ENCODE data around the gene PRKCZ.

Gene PRKCZ

DNA sequence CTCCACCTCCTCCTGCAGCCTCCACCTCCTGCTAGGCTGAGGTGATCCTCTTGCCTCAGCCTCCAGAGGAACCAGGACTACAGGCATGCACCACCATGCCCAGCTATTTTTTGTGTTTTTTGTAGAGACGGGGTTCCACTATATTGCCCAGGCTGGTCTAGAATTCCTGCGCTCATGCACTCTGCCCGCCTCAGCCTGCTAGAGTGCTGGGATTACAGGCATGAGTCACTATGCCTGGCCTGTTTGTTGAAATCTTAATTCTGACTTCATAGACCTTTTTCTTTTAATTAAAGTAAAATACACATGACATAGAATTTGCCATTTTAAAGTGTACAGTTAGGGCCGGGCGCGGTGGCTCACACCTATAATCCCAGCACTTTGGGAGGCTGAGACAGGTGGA, 101.7 kb downstream of the PRKCZ start:
- H3K27ac ChIP-seq (ENCODE audit: low read depth in 2 of 2, low read length in 2 of 2): no peak overlapping the region
- no peaks in the 10 kb centered on the region for H3K27me3 ChIP-seq (ENCODE audit: control insufficient read depth in 2 of 2, insufficient read depth in 2 of 2, low read length in 2 of 2)
- no peak overlapping the region for H3K4me3 ChIP-seq (ENCODE audit: low read length in 2 of 2)
- no peaks in the 10 kb centered on the region for H3K9me3 ChIP-seq (ENCODE audit: control insufficient read depth in 2 of 2, low read length in 2 of 2)
- H3K4me1 ChIP-seq (ENCODE audit: control insufficient read depth in 2 of 2, insufficient read depth in 2 of 2, low read length in 2 of 2): peaks cover 0 to 2% of the 10 kb centered on the region in 2 donors
- peaks cover 20 to 59% of the 10 kb centered on the region in 2 donors for H3K36me3 ChIP-seq (ENCODE audit: control insufficient read depth in 2 of 2, insufficient read depth in 2 of 2, low read length in 2 of 2)
- H3K9ac ChIP-seq (ENCODE audit: low read depth in 1 of 2, low read length in 2 of 2): no peak overlapping the region

DNA sequence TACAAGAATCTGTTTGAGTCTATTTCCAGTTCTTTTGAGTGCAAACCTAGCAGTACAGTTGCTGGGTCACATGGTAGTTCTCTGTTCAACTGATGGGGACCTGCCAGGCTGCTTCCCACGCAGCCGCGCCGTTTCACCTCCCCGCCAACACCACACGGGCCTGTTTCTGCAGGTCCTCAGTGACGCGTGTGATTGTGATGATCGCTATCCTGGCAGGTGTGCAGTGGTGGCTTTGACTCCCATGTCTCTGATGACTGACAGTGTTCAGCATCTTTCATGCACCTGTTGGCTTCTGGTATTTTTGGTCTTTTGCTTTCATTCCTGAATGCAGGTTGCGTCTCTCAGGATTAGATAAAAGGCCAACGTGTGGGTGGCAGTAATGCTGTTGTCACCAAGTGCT, 102.7 kb downstream of the PRKCZ start:
- Histone ChIP-seq H3K27ac (ENCODE audit: low read depth in 2 of 2, low read length in 2 of 2) (no peak overlapping the region), H3K9me3 (ENCODE audit: control insufficient read depth in 2 of 2, low read length in 2 of 2) (no peaks in the 10 kb centered on the region), H3K27me3 (ENCODE audit: control insufficient read depth in 2 of 2, insufficient read depth in 2 of 2, low read length in 2 of 2) (no peaks in the 10 kb centered on the region), H3K36me3 (ENCODE audit: control insufficient read depth in 2 of 2, insufficient read depth in 2 of 2, low read length in 2 of 2) (peaks cover 22 to 50% of the 10 kb centered on the region in 2 donors), H3K4me1 (ENCODE audit: control insufficient read depth in 2 of 2, insufficient read depth in 2 of 2, low read length in 2 of 2) (peaks cover 0 to 2% of the 10 kb centered on the region in 2 donors), H3K4me3 (ENCODE audit: low read length in 2 of 2) (no peak overlapping the region), H3K9ac (ENCODE audit: low read depth in 1 of 2, low read length in 2 of 2) (no peak overlapping the region)

DNA sequence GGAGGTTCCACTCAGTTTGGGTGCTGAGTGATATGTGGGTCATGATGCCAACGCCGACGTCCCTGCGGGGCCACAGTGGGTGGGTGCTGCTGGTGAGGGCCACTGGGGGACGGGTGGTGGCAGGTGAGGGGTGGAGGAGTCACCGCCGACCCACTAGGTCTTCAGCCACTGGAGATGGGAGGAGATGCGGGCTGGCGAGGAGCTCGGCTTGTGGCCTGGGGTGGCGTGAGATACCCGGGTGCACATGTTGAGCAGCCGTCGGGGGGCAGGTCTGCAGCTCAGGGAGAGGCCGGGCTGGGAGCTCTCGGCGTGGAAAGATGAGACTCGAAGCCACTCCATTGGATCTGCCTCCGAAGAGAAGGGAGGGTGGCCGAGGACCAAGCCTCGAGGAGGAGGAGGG, 103.8 kb downstream of the PRKCZ start:
- no peaks in the 10 kb centered on the region for H3K9me3 ChIP-seq (ENCODE audit: control insufficient read depth in 2 of 2, low read length in 2 of 2)
- no peaks in the 10 kb centered on the region for H3K27me3 ChIP-seq (ENCODE audit: control insufficient read depth in 2 of 2, insufficient read depth in 2 of 2, low read length in 2 of 2)
- no peak overlapping the region for H3K9ac ChIP-seq (ENCODE audit: low read depth in 1 of 2, low read length in 2 of 2)
- H3K4me3 ChIP-seq (ENCODE audit: low read length in 2 of 2): no peak overlapping the region
- no peak overlapping the region for H3K27ac ChIP-seq (ENCODE audit: low read depth in 2 of 2, low read length in 2 of 2)
- H3K4me1 ChIP-seq (ENCODE audit: control insufficient read depth in 2 of 2, insufficient read depth in 2 of 2, low read length in 2 of 2): no peaks in the 10 kb centered on the region
- peaks cover 24 to 41% of the 10 kb centered on the region in 2 donors for H3K36me3 ChIP-seq (ENCODE audit: control insufficient read depth in 2 of 2, insufficient read depth in 2 of 2, low read length in 2 of 2)

DNA sequence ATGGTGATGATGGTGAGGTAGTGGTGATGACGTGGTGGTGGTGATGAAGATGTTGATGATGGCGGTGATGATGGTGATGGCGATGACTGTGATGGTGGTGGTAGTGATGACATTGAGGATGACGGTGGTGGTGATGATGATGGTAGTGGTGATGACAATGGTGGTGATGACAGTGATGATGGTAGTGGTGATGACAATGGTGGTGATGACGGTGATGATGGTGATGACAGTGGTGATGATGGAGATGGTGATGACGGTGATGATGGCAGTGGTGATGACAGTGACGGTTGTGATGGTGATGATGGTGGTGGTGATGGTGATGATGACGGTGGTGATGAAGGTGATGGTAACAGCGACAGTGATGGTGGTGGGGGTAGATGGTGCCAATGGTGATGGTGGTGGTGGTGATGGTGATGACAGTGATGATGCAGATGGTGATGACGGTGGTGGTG, 105.0 kb downstream of the PRKCZ start:
- peaks cover 24 to 47% of the 10 kb centered on the region in 2 donors for H3K36me3 ChIP-seq (ENCODE audit: control insufficient read depth in 2 of 2, insufficient read depth in 2 of 2, low read length in 2 of 2)
- H3K9ac ChIP-seq (ENCODE audit: low read depth in 1 of 2, low read length in 2 of 2): no peak overlapping the region
- no peaks in the 10 kb centered on the region for H3K27me3 ChIP-seq (ENCODE audit: control insufficient read depth in 2 of 2, insufficient read depth in 2 of 2, low read length in 2 of 2)
- H3K9me3 ChIP-seq (ENCODE audit: control insufficient read depth in 2 of 2, low read length in 2 of 2): no peaks in the 10 kb centered on the region
- H3K4me3 ChIP-seq (ENCODE audit: low read length in 2 of 2): no peak overlapping the region
- H3K4me1 ChIP-seq (ENCODE audit: control insufficient read depth in 2 of 2, insufficient read depth in 2 of 2, low read length in 2 of 2): no peaks in the 10 kb centered on the region
- H3K27ac ChIP-seq (ENCODE audit: low read depth in 2 of 2, low read length in 2 of 2): no peak overlapping the region

DNA sequence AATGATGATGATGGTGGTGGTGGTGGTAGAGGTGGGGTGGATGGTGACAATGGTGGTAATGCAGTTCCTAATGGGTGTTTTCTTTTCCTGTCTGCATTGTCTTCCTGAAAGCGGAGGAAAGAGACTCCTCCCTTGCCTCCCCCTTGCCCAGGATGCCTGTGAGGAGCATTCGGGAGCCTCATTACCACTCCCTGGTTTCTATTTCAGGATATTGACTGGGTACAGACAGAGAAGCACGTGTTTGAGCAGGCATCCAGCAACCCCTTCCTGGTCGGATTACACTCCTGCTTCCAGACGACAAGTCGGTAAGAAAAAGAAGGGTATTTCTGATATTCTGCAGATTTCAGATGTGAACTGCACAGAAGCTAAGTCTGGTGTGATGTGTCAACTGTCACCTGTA, 105.6 kb downstream of the PRKCZ start:
- H3K4me3 ChIP-seq (ENCODE audit: low read length in 2 of 2): no peak overlapping the region
- H3K36me3 ChIP-seq (ENCODE audit: control insufficient read depth in 2 of 2, insufficient read depth in 2 of 2, low read length in 2 of 2): peaks cover 24 to 44% of the 10 kb centered on the region in 2 donors
- H3K27me3 ChIP-seq (ENCODE audit: control insufficient read depth in 2 of 2, insufficient read depth in 2 of 2, low read length in 2 of 2): no peaks in the 10 kb centered on the region
- no peaks in the 10 kb centered on the region for H3K4me1 ChIP-seq (ENCODE audit: control insufficient read depth in 2 of 2, insufficient read depth in 2 of 2, low read length in 2 of 2)
- no peak overlapping the region for H3K9ac ChIP-seq (ENCODE audit: low read depth in 1 of 2, low read length in 2 of 2)
- no peak overlapping the region for H3K27ac ChIP-seq (ENCODE audit: low read depth in 2 of 2, low read length in 2 of 2)
- H3K9me3 ChIP-seq (ENCODE audit: control insufficient read depth in 2 of 2, low read length in 2 of 2): no peaks in the 10 kb centered on the region

DNA sequence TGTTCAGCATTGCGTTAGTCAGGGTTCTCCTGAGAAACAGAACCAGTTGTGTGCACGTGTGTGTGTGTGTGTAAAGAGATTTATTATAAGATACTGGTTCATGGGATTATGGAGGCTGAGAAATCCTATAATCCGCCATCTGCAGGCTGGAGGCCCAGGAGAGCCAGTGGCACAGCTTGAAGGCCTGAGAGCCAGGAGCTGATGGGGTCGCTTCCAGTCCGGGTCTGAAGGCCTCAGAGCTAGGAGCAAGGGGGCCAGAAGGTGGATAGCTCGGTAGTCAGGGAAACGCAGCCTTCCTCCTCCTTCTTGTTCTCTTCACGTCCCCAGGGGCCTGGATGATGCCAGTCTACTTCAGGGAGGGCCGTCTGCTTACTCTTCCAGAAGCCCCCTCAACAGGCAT, 106.7 kb downstream of the PRKCZ start:
- Histone ChIP-seq H3K4me3 (ENCODE audit: low read length in 2 of 2) (no peak overlapping the region), H3K27ac (ENCODE audit: low read depth in 2 of 2, low read length in 2 of 2) (no peak overlapping the region), H3K9ac (ENCODE audit: low read depth in 1 of 2, low read length in 2 of 2) (no peak overlapping the region), H3K9me3 (ENCODE audit: control insufficient read depth in 2 of 2, low read length in 2 of 2) (no peaks in the 10 kb centered on the region), H3K27me3 (ENCODE audit: control insufficient read depth in 2 of 2, insufficient read depth in 2 of 2, low read length in 2 of 2) (no peaks in the 10 kb centered on the region), H3K4me1 (ENCODE audit: control insufficient read depth in 2 of 2, insufficient read depth in 2 of 2, low read length in 2 of 2) (no peaks in the 10 kb centered on the region), H3K36me3 (ENCODE audit: control insufficient read depth in 2 of 2, insufficient read depth in 2 of 2, low read length in 2 of 2) (peaks cover 24 to 38% of the 10 kb centered on the region in 2 donors)

DNA sequence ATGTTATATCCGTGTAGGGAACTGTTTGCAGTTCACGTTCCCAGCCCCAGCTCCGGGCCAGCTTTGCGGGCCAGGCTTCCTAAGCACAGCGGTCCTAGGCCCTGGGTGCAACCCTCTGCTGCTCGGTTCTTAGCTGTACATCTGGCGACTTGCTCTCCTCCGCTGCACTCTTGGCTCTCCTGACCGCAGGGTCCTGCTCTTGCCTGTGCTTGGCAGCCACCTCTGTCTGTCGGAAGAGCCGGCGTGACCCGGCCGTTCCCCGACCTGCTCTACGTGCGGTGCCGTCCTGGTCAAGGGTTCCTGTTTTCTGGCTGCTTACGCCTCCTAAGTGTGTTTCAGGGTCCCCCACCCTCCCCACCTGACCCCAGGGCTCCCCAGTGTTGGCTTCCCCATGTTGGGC, 107.6 kb downstream of the PRKCZ start:
- H3K36me3 ChIP-seq (ENCODE audit: control insufficient read depth in 2 of 2, insufficient read depth in 2 of 2, low read length in 2 of 2): peaks cover 20 to 34% of the 10 kb centered on the region in 2 donors
- H3K27ac ChIP-seq (ENCODE audit: low read depth in 2 of 2, low read length in 2 of 2): no peak overlapping the region
- H3K4me3 ChIP-seq (ENCODE audit: low read length in 2 of 2): no peak overlapping the region
- H3K27me3 ChIP-seq (ENCODE audit: control insufficient read depth in 2 of 2, insufficient read depth in 2 of 2, low read length in 2 of 2): no peaks in the 10 kb centered on the region
- no peaks in the 10 kb centered on the region for H3K9me3 ChIP-seq (ENCODE audit: control insufficient read depth in 2 of 2, low read length in 2 of 2)
- H3K9ac ChIP-seq (ENCODE audit: low read depth in 1 of 2, low read length in 2 of 2): no peak overlapping the region
- H3K4me1 ChIP-seq (ENCODE audit: control insufficient read depth in 2 of 2, insufficient read depth in 2 of 2, low read length in 2 of 2): no peaks in the 10 kb centered on the region

DNA sequence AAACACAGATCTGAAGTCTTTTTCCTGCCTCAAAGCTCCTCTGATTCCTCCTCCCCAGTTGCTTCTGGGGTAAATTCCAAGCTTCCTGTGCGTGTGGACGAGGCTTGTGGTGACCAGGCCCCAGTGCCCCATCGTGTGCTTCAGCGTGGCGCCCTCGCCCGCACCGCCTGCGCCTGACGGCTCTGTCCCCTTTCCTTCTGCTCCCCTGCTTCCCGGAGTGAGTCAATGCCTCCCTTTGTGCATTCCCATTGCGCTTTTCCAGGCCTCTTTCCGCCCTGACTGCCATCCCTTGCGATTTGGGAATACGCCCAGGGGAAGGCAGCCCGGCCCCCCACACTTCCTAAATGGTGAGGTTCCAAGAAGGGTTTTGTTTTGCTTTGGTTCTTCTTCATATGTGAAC, 108.1 kb downstream of the PRKCZ start:
- no peak overlapping the region for H3K4me3 ChIP-seq (ENCODE audit: low read length in 2 of 2)

DNA sequence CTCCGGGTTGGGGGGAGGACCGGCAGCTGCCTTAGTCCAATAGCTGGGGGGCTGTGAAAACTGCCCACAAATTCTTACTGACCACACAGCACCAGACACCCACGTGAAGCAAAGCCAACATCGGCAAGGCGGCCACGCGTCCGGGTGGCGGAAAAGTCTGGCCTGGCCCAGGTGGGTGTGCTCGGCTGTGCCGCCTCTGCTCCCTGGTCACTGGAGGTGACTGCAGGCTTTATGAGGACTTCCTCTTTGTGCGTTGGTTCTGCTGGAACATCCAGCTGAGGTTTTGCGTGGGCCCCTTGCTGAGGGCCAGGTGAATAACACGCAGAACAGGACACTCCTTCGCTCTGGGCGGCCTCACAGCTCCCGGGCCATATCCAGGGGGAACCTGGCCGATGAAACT, 108.9 kb downstream of the PRKCZ start:
- H3K4me3 ChIP-seq (ENCODE audit: low read length in 2 of 2): no peak overlapping the region
- H3K36me3 ChIP-seq (ENCODE audit: control insufficient read depth in 2 of 2, insufficient read depth in 2 of 2, low read length in 2 of 2): peaks cover 22 to 33% of the 10 kb centered on the region in 2 donors
- H3K9me3 ChIP-seq (ENCODE audit: control insufficient read depth in 2 of 2, low read length in 2 of 2): peaks cover 0 to 2% of the 10 kb centered on the region in 2 donors
- H3K4me1 ChIP-seq (ENCODE audit: control insufficient read depth in 2 of 2, insufficient read depth in 2 of 2, low read length in 2 of 2): no peaks in the 10 kb centered on the region
- no peak overlapping the region for H3K9ac ChIP-seq (ENCODE audit: low read depth in 1 of 2, low read length in 2 of 2)
- H3K27me3 ChIP-seq (ENCODE audit: control insufficient read depth in 2 of 2, insufficient read depth in 2 of 2, low read length in 2 of 2): no peaks in the 10 kb centered on the region
- H3K27ac ChIP-seq (ENCODE audit: low read depth in 2 of 2, low read length in 2 of 2): no peak overlapping the region

More for the DNA sequence above, 108.1 kb downstream of the PRKCZ start:
- H3K36me3 ChIP-seq (ENCODE audit: control insufficient read depth in 2 of 2, insufficient read depth in 2 of 2, low read length in 2 of 2): peaks cover 22 to 35% of the 10 kb centered on the region in 2 donors
- no peaks in the 10 kb centered on the region for H3K9me3 ChIP-seq (ENCODE audit: control insufficient read depth in 2 of 2, low read length in 2 of 2)
- no peak overlapping the region for H3K27ac ChIP-seq (ENCODE audit: low read depth in 2 of 2, low read length in 2 of 2)
- H3K27me3 ChIP-seq (ENCODE audit: control insufficient read depth in 2 of 2, insufficient read depth in 2 of 2, low read length in 2 of 2): no peaks in the 10 kb centered on the region
- no peak overlapping the region for H3K9ac ChIP-seq (ENCODE audit: low read depth in 1 of 2, low read length in 2 of 2)
- no peaks in the 10 kb centered on the region for H3K4me1 ChIP-seq (ENCODE audit: control insufficient read depth in 2 of 2, insufficient read depth in 2 of 2, low read length in 2 of 2)

DNA sequence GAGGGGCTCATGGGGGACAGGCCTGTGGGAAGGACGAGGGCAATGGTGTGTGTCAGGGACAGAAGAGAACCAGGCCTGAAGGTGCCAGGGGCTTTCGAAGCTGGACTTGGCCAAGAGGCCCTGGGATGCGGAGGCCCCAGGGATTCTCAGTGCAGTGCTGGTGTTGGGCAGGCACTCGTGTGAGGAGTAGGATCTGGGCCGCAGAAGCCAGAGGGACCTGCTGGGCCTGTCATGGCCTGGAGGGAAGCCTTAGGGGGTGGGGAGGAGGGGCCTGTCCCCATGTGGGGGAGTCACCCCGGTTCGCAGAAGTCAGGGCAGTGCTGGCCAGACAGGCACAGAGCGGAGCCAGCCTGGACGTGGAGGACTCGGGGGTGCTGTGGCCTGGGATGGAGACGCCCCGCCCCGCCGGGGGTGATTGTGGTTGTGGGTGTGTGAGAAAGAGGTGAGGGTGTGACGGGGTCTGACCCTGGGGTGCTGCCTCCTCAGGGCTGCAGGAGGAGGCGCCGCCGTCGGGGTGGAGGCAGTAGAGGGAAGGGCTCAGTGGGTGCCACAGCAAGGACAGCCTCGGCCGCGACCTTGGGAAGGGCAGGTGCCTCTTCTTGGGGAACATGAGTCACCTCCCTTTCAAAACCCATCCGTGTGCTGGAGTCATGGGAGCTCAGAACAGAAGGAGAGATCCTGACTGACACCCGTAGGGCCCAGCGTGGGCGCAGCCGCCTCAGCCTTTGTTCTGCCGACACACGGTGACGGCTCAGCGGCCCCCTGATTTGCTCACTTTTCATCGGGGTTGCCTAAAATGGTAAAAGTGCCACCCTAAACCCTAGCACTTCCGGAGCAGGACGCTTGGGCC, 110.5 kb downstream of the PRKCZ start:
- no peaks in the 10 kb centered on the region for H3K4me1 ChIP-seq (ENCODE audit: control insufficient read depth in 2 of 2, insufficient read depth in 2 of 2, low read length in 2 of 2)
- peaks cover 13 to 21% of the 10 kb centered on the region in 2 donors for H3K36me3 ChIP-seq (ENCODE audit: control insufficient read depth in 2 of 2, insufficient read depth in 2 of 2, low read length in 2 of 2)
- H3K4me3 ChIP-seq (ENCODE audit: low read length in 2 of 2): no peak overlapping the region
- H3K9me3 ChIP-seq (ENCODE audit: control insufficient read depth in 2 of 2, low read length in 2 of 2): peaks cover 0 to 2% of the 10 kb centered on the region in 2 donors
- no peaks in the 10 kb centered on the region for H3K27me3 ChIP-seq (ENCODE audit: control insufficient read depth in 2 of 2, insufficient read depth in 2 of 2, low read length in 2 of 2)
- no peak overlapping the region for H3K9ac ChIP-seq (ENCODE audit: low read depth in 1 of 2, low read length in 2 of 2)
- H3K27ac ChIP-seq (ENCODE audit: low read depth in 2 of 2, low read length in 2 of 2): no peak overlapping the region

Measured in mucosa of rectum (tissue), 2 donors.